DND-41 (cell line): Measurements from ENCODE around the gene SLC16A3.

Experiments
- ATAC-seq: fragments of 200-7000 bp; cut with Tn5 transposase; 3 replicates; pipeline ENCODE4 v1.9.1; 2021; ENCODE audit warnings: low read depth; ENCODE audit not compliant: insufficient read depth
- DNase-seq: peaks from one replicate; pipeline ENCODE4 v3.0.0-alpha.2; 2020
- H2AFZ ChIP-seq: 2 replicates; pipeline ENCODE4 v1.6.0; 2012; ENCODE audit warnings: low read depth, low read length
- H3K27ac ChIP-seq: 2 replicates; pipeline ENCODE4 v1.5.1; 2012; ENCODE audit warnings: low read length, inconsistent platforms
- H3K27me3 ChIP-seq: fragments of 200-600 bp; sonication (generic); 2 replicates; pipeline ENCODE4 v1.6.0; 2012; ENCODE audit warnings: low read length, mild to moderate bottlenecking, inconsistent platforms; ENCODE audit not compliant: insufficient read depth, poor library complexity
- H3K36me3 ChIP-seq: 2 replicates; pipeline ENCODE4 v1.5.1; 2012; ENCODE audit warnings: low read length, inconsistent platforms; ENCODE audit not compliant: insufficient read depth
- H3K4me1 ChIP-seq: 2 replicates; pipeline ENCODE4 v1.5.1; 2012; ENCODE audit warnings: mild to moderate bottlenecking, low read length; ENCODE audit not compliant: insufficient read depth
- H3K4me2 ChIP-seq: 2 replicates; pipeline ENCODE4 v1.6.0; 2012; ENCODE audit warnings: mild to moderate bottlenecking, moderate library complexity, low read length, inconsistent platforms; ENCODE audit not compliant: insufficient read depth
- H3K4me3 ChIP-seq, 2 experiments: fragments of 200-600 bp in 1 of 2; shearing (Covaris generic) in 1 of 2; 2 replicates each; pipeline ENCODE4 v1.5.1; 2012 to 2016; ENCODE audit warnings: inconsistent platforms in 2 of 2, low read length in 2 of 2, mild to moderate bottlenecking in 2 of 2, low read depth in 1 of 2, moderate library complexity in 1 of 2
- H3K79me2 ChIP-seq: 2 replicates; pipeline ENCODE4 v1.6.0; 2012; ENCODE audit warnings: low read length, inconsistent platforms; ENCODE audit not compliant: insufficient read depth
- H3K9ac ChIP-seq: 2 replicates; pipeline ENCODE4 v1.6.0; 2012; ENCODE audit warnings: low read depth, mild to moderate bottlenecking, inconsistent platforms, low read length, moderate library complexity
- H3K9me3 ChIP-seq: 2 replicates; pipeline ENCODE4 v1.5.1; 2012; ENCODE audit warnings: low read length, moderate library complexity, mild to moderate bottlenecking, inconsistent platforms; ENCODE audit not compliant: insufficient read depth, severe bottlenecking
- H4K20me1 ChIP-seq: 2 replicates; pipeline ENCODE4 v1.6.0; 2012; ENCODE audit warnings: low read length; ENCODE audit not compliant: insufficient read depth
- CTCF ChIP-seq: IDR thresholded peaks from 2 replicates; pipeline ENCODE4 v1.5.1; 2012; ENCODE audit warnings: borderline replicate concordance, low read length, moderate library complexity, mild to moderate bottlenecking; ENCODE audit not compliant: poor library complexity, severe bottlenecking; ENCODE audit errors: extremely low read depth
- EZH2 ChIP-seq: IDR thresholded peaks from 3 replicates; pipeline ENCODE4 v1.6.1; 2012; ENCODE audit warnings: borderline replicate concordance, low read depth, mild to moderate bottlenecking, moderate library complexity, low read length, inconsistent platforms; ENCODE audit not compliant: severe bottlenecking

Gene SLC16A3

DNA sequence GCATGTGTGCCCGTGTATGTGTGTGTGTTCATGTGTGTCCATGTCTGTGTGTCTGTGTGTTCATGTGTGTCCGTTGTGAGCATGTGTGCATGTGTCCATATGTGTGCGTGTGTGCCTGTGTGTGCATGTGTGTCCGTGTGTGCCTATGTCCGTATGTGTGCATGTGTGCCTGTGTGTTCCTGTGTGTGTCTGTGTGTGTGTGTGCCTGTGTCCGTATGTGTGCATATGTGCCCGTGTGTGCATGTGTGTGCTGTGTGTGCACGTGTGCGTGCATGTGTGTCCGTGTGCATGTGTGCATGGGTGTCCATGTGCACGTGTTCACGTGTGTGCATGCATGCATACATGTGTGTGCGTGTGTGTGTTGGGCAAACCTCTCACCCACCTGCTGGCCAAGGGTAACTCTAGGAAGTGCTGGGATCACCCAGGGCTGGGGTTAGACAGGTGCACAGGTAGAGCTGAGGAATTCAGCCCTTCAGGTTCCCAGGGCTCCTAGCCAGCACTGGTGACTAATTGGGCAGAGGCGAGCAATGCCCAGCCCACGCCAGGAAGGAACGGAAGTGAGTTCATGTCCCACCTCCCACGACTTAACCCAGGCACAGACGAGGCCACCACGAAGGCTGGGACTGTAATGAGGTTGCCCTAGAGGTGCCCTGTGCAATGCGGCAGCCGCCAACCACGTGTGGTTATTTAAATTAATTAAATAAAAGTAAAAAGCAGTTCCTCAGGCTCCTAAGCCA is 52.8 kb downstream of the SLC16A3 start:
- ATAC-seq (no peak), DNase-seq (no peak)
- TF ChIP-seq CTCF: no peak
- TF ChIP-seq EZH2: no peak
- Histone ChIP-seq H3K79me2 (no peaks in the 10 kb centered on the region), H3K9ac (no peak overlapping the region), H3K27me3 (no peaks in the 10 kb centered on the region), H3K4me1 (no peaks in the 10 kb centered on the region), H3K36me3 (no peaks in the 10 kb centered on the region), H3K4me2 (no peak overlapping the region), H3K9me3 (no peaks in the 10 kb centered on the region), H2AFZ (no peak overlapping the region), H4K20me1 (no peaks in the 10 kb centered on the region), H3K4me3 (no peak overlapping the region), H3K27ac (no peak overlapping the region)

GRCh38 chr17:82282239-82283207 is 53.7 kb downstream of the SLC16A3 start:
- no peak overlapping the region for H3K27ac ChIP-seq
- no peak overlapping the region for H3K4me3 ChIP-seq
- no peak overlapping the region for H3K9ac ChIP-seq
- no peak overlapping the region for H3K4me2 ChIP-seq
- no peaks in the 10 kb centered on the region for H3K27me3 ChIP-seq
- TF ChIP-seq EZH2: no peak
- no peak for TF ChIP-seq CTCF
- H3K4me1 ChIP-seq: no peaks in the 10 kb centered on the region
- no peaks in the 10 kb centered on the region for H3K36me3 ChIP-seq
- no peaks in the 10 kb centered on the region for H3K9me3 ChIP-seq
- H4K20me1 ChIP-seq: no peaks in the 10 kb centered on the region
- H2AFZ ChIP-seq: no peak overlapping the region
- no peaks in the 10 kb centered on the region for H3K79me2 ChIP-seq
- no peak for DNase-seq
- no peak for ATAC-seq

DNA sequence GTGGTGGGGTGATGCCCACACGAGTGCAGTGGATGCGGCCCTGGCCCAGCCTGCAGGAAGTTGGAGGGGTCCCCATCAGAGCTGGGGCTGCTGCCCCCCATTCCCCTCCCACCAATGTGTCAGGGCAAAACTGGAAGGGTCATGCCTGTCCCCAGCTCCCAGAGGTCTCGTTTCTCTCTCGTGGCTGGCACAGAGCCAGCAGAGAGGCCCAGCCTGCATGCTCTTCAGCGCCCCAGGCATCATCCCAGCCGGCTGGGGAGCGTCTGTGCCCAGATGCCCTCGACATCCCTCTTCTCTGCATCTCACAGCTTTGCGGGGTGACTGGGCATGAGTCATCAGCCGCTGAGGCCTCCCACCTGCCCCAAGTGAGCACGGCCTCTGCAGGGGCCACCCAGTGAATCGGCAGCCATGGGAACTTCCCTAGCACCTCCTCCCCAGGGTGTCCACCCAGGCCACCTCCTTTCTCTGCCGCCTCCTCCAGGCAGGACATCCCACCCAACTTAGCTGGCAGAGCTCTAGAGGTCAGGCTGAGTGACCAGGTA is 54.4 kb downstream of the SLC16A3 start:
- H3K4me2 ChIP-seq: no peak overlapping the region
- no peaks in the 10 kb centered on the region for H3K79me2 ChIP-seq
- no peaks in the 10 kb centered on the region for H3K36me3 ChIP-seq
- no peaks in the 10 kb centered on the region for H3K27me3 ChIP-seq
- no peak for DNase-seq
- no peak overlapping the region for H3K27ac ChIP-seq
- no peak overlapping the region for H3K4me3 ChIP-seq
- H3K9ac ChIP-seq: no peak overlapping the region
- no peaks in the 10 kb centered on the region for H3K9me3 ChIP-seq
- ATAC-seq: no peak; the same call in 2 of the 3 replicates
- peaks cover 5% of the 10 kb centered on the region for H3K4me1 ChIP-seq
- H2AFZ ChIP-seq: no peak overlapping the region
- H4K20me1 ChIP-seq: no peaks in the 10 kb centered on the region
- no peak for TF ChIP-seq EZH2
- TF ChIP-seq CTCF: no peak
